Coronary artery (tissue), 2 donors: ENCODE results near the gene RPS6KA5.
"Not testable (repeated sequence)": the region's sequence is repeated elsewhere in the genome, so short reads cannot be mapped to it uniquely, and the experiment has no call there.

Experiments
- DNase-seq: peaks from one replicate; pipeline ENCODE4 v3.0.0-alpha.2; 2017; ENCODE audit warnings: low spot score
- H3K27ac ChIP-seq, 2 donors: fragments of 200-600 bp; sonication (generic); one replicate each; pipeline ENCODE4 v1.5.1; 2016 to 2019
- H3K4me3 ChIP-seq: fragments of 200-600 bp; sonication (generic); 2 replicates; pipeline ENCODE4 v1.5.1; 2016; ENCODE audit warnings: mild to moderate bottlenecking, moderate library complexity
- CTCF ChIP-seq: fragments of 200-600 bp; sonication (generic); IDR thresholded peaks from one replicate; pipeline ENCODE4 v1.5.1; 2019; ENCODE audit warnings: antibody characterized with exemption

Gene RPS6KA5

GRCh38 chr14:90839889-90840266 is 220.6 kb downstream of the RPS6KA5 start:
- no peak for DNase-seq
- no peak overlapping the region for H3K4me3 ChIP-seq
- peak overlapping the region; percentile 69 to 70 for H3K27ac ChIP-seq
- no peak for TF ChIP-seq CTCF

- peak overlapping the region; percentile 26 for H3K4me3 ChIP-seq
- H3K27ac ChIP-seq = peak overlapping the region; percentile 69 to 70
- TF ChIP-seq CTCF = no peak
- DNase-seq = no peak
Measured at GRCh38 chr14:90839024-90839888, 221.2 kb downstream of the RPS6KA5 start.

DNA sequence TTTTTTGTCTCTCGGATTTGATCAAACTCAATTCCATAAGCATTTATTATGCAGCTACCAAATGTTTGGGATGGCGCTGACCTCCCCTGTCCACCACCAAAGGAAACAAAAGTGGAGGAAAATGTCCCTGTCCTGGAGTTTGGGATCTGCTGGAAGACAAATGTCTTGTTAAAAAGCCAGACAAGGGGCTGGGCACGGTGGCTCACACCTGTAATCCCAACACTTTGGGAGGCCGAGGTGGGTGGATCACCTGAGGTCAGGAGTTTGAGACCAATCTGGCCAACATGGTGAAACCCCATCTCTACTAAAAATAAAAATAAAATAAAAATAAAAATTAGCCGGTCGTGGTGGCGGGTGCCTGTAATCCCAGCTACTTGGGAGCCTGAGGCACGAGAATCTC is 221.9 kb downstream of the RPS6KA5 start:
- not testable (repeated sequence) for H3K4me3 ChIP-seq, DNase-seq
- peak overlapping the region in 1 of 2 donors; percentile 69 for H3K27ac ChIP-seq

DNA sequence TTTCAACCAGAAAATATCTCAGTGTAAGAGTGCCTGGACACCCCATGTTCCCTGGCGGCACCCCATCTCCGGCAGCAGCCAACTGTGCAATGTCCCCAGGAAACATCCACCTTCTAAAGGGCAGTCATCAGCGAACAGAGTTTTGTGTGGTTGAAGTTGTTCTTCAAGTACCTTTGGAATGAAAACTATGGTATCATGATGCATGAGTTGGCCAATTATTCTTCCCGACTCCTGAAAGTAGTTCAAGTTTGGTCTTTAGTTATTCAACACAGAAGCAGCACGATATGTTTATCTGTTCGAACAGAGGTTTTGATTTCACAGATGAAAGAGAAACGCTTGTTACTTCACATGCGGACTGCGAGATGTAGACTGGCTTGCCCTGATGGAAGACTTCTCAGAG is 223.1 kb downstream of the RPS6KA5 start:
- no peak for DNase-seq
- TF ChIP-seq CTCF = no peak
- H3K4me3 ChIP-seq = no peak overlapping the region
- H3K27ac ChIP-seq = no peak overlapping the region

GRCh38 chr14:90836692-90837063 is 223.8 kb downstream of the RPS6KA5 start:
- no peak overlapping the region for H3K4me3 ChIP-seq
- no peak overlapping the region for H3K27ac ChIP-seq
- no peak for DNase-seq

DNA sequence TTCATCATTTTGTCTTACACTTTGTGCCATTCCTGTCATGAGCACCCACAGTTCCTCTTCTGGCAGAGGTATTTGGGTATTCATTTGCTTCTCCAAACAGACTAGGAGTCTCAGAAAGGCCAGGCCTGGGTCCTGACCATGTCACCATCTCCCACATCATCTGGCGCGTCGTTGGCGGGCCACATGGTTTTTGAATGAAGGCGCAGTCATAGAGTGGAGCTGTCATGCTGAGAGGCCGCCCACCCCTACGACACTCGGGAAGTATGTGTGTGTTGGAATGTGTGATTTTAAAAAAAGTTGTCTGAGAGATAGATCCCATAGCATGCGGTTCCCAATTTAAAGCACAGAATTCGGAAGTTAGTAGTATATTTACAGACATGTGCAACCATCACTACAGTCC is 228.6 kb downstream of the RPS6KA5 start:
- no peak for TF ChIP-seq CTCF
- Histone ChIP-seq H3K27ac (no peak overlapping the region), H3K4me3 (no peak overlapping the region)
- no peak for DNase-seq

More at GRCh38 chr14:90836692-90837063, 223.8 kb downstream of the RPS6KA5 start:
- TF ChIP-seq CTCF = no peak

- DNase-seq = no peak
Measured at GRCh38 chr14:90830931-90831701, 229.3 kb downstream of the RPS6KA5 start.

More at GRCh38 chr14:90830931-90831701, 229.3 kb downstream of the RPS6KA5 start:
- no peak overlapping the region for H3K4me3 ChIP-seq
- H3K27ac ChIP-seq = no peak overlapping the region
- TF ChIP-seq CTCF = no peak
